Embryonic facial prominence (tissue), 1 donor: ENCODE results near the gene PCDHB13.
"Not testable (repeated sequence)": the region's sequence is repeated elsewhere in the genome, so short reads cannot be mapped to it uniquely, and the experiment has no call there.

ENCODE experiments used
- DNase-seq: peaks from one replicate; pipeline ENCODE4 v3.0.0-alpha.2; 2016; ENCODE audit errors: extremely low spot score

PCDHB13 gene

GRCh38 chr5:141201646-141202045, 12.1 kb upstream of the PCDHB13 start:
- DNase-seq = not testable (repeated sequence)

- no peak for DNase-seq
Observed at GRCh38 chr5:141208478-141208877, 5.2 kb upstream of the PCDHB13 start, which contains the start of gene PCDHB12. Gene PCDHB12, plus strand, starts transcription at chr5:141208719. Its CDS starts 189 bp downstream, at chr5:141208908.

- not testable (repeated sequence) for DNase-seq
Observed at GRCh38 chr5:141210281-141210680, 3.4 kb upstream of the PCDHB13 start.

GRCh38 chr5:141210849-141211248, 2.9 kb upstream of the PCDHB13 start:
- DNase-seq = not testable (repeated sequence)

- not testable (repeated sequence) for DNase-seq
Observed at GRCh38 chr5:141214583-141214982, 864 bp downstream of the PCDHB13 start.

- DNase-seq = not testable (repeated sequence)
Observed at GRCh38 chr5:141215504-141215903, 1.8 kb downstream of the PCDHB13 start.

GRCh38 chr5:141216035-141216434, 2.3 kb downstream of the PCDHB13 start:
- not testable (repeated sequence) for DNase-seq

GRCh38 chr5:141223112-141223783, 9.5 kb downstream of the PCDHB13 start, which contains the start of gene PCDHB14:
Gene PCDHB14, plus strand, starts transcription at chr5:141223343. Its CDS starts 163 bp downstream, at chr5:141223506.
- no peak for DNase-seq

GRCh38 chr5:141224844-141225243, 11.1 kb downstream of the PCDHB13 start:
- DNase-seq = not testable (repeated sequence)

- DNase-seq = not testable (repeated sequence)
Observed at GRCh38 chr5:141225421-141225820, 11.7 kb downstream of the PCDHB13 start.

- DNase-seq = no peak
Observed at GRCh38 chr5:141234109-141234667, 20.5 kb downstream of the PCDHB13 start.

GRCh38 chr5:141235922-141236321, 22.2 kb downstream of the PCDHB13 start:
- DNase-seq = not testable (repeated sequence)

- DNase-seq = no peak
Observed at GRCh38 chr5:141236516-141237313, 23.0 kb downstream of the PCDHB13 start.

GRCh38 chr5:141241496-141241895, 27.8 kb downstream of the PCDHB13 start:
- no peak for DNase-seq

GRCh38 chr5:141245250-141245717, 31.6 kb downstream of the PCDHB13 start, which contains the start of gene PCDHB15:
Gene PCDHB15, plus strand, starts transcription at chr5:141245395. Its CDS starts 184 bp downstream, at chr5:141245579.
- DNase-seq = no peak

GRCh38 chr5:141246971-141247370, 33.3 kb downstream of the PCDHB13 start:
- not testable (repeated sequence) for DNase-seq

GRCh38 chr5:141247434-141247833, 33.7 kb downstream of the PCDHB13 start:
- DNase-seq = not testable (repeated sequence)

- no peak for DNase-seq
Observed at GRCh38 chr5:141250576-141250975, 36.9 kb downstream of the PCDHB13 start.

GRCh38 chr5:141258464-141258863, 44.7 kb downstream of the PCDHB13 start:
- no peak for DNase-seq

- no peak for DNase-seq
Observed at GRCh38 chr5:141258948-141259347, 45.2 kb downstream of the PCDHB13 start.

GRCh38 chr5:141260458-141261237, 46.9 kb downstream of the PCDHB13 start:
- DNase-seq = no peak
